ENCODE data around the gene CDK11B.
A peak's percentile ranks its signal among the peaks of the same experiment; 100 is the strongest.

The CDK11B gene

DNA sequence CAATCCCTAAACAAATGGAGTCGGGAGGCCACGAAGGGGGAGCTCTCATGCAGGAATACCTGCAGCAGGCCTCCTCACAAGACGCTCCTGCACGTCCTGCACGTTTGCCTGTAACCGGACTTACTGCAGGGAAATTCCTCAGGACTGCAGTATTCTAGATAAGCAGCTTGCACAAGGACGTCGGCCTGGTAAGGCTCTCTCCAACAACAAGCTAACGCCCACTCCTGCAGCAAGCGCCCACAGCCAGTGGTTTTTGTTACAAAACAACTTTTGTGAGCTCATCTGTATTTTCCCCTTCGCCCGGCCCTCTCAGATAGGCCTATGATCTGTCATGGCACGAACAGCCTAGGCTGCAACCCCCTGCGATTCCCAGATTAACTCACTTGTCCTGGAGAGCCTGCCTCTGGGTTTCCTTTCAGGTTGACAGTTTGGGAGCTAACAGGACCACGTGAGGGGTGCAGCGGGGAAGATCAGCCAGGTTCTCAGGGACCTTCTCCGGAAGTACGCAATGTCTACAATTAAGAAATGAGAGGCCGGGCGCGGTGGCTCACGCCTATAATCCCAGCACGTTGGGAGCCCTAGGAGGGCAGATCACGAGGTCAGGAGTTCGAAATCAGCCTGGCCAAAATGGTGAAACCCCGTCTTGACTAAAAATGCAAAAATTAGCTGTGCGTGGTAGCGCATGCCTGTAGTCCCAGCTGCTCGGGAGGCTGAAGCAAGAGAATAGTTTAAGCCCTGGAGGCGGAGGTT lies 44.4 kb downstream of the CDK11B start:
- peak; percentile 71 for DNase-seq

DNA sequence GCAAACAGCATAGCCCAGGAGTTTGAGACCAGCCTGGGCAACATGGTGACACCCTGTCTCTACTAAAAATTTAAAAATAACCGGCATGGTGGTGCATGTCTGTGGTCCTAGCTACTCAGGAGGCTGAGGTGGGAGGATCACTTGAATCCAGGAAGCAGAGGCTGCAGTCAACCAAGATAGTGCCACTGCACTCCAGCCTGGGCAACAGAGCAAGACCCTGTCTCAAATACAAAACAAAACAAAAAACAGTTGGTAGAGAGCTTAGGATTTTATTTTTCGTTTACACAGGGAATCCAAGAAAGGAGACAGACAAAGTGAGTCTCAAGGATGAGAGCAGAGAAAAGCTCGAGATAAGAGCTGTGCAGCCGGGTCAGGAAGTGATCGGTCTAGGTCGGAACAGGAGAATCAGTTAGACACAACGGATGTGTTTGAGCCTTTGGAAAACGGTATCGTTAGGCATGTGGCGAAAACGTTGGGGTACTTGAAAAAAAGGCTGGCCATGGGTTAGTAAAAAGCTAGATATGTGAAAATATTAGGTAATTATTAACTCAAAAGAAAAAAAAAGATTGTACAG lies 45.2 kb downstream of the CDK11B start:
- DNase-seq = no peak

- no peak for DNase-seq
These were observed 46.8 kb downstream of the CDK11B start for GRCh38 chr1:1612104-1612400.

DNA sequence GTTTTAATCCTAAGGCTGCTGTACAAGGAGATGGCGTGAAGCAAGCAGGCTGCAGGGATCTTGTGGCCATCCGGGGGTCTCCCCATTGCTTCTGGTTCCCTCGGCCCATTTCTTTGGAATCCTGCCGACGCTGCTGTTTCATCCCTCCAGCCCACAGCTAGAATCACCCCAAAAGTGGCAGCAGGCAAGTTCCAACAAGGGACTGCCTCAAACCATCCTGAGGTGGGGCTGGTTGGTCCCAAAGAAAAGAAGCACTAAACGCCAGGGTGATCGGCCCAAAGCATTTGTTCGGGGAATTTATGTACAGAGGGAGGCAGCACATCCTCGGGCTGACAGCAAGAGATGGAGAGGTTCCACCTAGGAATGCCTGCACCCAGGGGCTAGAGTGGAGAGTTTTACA lies 48.0 kb downstream of the CDK11B start:
- DNase-seq = no peak

GRCh38 chr1:1609822-1610485 lies 48.9 kb downstream of the CDK11B start:
- no peak for DNase-seq

DNA sequence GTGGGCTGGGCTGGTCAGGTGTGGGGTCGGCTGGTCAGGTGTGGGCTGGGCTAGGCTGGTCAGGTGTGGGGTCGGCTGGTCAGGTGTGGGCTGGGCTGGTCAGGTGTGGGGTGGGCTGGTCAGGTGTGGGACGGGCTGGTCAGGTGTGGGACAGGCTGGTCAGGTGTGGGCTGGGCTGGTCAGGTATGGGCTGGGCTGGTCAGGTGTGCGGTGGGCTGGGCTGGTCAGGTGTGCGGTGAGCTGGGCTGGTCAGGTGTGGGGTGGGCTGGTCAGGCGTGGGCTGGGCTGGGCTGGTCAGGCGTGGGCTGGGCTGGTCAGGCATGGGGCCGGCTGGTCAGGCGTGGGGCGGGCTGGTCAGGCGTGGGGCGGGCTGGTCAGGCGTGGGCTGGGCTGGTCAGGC lies 52.6 kb downstream of the CDK11B start:
- DNase-seq = no peak

DNA sequence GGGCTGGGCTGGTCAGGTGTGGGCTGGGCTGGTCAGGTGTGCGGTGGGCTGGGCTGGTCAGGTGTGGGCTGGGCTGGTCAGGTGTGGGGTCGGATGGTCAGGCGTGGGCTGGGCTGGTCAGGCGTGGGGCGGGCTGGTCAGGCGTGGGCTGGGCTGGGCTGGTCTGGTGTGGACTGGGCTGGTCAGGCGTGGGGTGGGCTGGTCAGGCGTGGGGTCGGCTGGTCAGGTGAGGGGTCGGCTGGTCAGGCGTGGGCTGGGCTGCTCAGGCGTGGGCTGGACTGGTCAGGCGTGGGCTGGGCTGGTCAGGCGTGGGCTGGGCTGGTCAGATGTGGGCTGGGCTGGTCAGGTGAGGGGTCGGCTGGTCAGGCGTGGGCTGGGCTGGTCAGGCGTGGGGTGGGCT lies 53.1 kb downstream of the CDK11B start:
- no peak for DNase-seq

DNA sequence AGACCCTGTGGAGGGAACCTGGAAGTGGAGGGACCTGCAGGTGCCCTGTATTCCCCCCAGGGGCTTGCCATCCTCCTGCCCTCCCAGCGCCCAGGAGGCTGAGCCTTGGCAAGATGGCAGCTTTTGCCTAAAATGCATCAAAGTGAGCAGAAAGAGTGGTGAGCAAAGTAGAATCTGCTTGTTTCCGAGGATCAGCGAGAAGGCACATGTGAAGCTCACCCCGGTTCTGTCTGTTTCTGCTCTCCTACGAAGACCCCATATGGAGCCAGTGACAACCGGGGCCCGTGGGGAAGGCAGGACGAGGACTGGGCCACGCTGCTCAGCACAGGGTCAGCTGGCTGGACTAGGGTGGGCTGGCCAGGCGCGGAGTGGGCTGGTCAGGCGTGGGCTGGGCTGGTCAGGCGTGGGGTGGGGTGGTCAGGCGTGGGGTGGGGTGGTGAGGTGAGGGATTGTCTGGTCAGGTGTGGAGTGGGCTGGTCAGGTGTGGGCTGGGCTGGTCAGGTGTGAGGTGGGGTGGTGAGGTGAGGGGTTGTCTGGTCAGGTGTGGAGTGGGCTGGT lies 53.7 kb downstream of the CDK11B start:
- no peak for DNase-seq

DNA sequence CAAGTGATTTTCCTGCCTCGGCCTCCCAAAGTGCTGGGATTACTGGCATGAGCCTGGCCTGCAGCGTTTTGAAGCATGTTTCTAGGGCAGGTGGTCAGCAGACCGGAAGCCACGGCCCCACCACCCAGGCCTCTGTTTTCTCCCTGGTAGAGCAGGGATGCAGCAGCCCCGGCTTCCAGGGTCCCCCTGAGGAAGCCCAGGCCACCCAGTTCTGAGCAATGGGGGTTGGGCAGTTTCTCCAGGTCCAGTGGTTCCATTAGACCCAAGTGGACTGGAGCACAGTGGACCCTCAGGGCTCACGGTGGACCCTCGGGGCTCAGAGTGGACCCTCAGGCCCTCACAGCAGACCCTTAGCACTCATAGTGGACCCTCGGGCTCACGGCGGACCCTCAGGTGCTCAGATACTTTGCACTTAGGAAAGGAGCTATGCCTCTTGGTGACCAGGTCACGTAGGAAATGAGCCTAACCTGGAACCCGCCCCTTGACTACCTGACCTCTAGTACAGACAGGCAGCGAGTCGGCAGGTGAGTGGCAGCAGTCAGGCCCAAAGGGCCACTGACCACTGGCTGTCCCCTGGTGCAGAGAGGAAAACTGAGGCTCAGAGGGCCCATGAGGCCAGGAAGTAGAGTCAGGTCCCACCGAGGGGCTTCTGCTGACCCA lies 54.3 kb downstream of the CDK11B start:
- DNase-seq = no peak

- DNase-seq = no peak
These were observed 55.0 kb downstream of the CDK11B start for GRCh38 chr1:1603671-1604373.

DNA sequence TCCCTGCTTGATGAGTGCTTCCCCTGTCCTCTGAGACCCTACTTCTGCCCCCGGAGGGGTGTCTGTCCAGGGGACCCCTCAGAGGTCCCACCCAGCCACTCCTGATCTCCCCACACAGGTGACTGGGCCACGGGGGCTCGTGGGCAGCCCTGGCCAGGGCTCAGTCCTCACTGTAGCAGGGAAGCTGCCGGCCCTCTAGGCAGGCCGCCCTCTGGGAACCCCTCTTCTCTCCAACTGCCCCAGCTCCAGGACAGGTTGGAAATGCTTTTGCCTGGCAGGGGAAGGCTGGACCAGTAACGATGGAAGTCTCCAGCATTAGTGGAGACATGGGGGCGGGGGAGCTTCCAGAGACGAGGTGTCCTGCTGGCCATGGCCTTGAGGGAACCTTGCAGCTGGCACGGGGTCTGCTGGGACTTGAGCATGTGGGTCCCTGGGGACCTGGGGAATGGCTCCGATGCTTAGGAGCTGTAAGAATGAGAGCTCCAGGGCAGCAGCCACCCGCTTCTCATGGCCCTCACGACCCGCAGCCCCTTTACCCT lies 55.8 kb downstream of the CDK11B start:
- DNase-seq = no peak

GRCh38 chr1:1602304-1602967 lies 56.4 kb downstream of the CDK11B start:
- DNase-seq = no peak

DNA sequence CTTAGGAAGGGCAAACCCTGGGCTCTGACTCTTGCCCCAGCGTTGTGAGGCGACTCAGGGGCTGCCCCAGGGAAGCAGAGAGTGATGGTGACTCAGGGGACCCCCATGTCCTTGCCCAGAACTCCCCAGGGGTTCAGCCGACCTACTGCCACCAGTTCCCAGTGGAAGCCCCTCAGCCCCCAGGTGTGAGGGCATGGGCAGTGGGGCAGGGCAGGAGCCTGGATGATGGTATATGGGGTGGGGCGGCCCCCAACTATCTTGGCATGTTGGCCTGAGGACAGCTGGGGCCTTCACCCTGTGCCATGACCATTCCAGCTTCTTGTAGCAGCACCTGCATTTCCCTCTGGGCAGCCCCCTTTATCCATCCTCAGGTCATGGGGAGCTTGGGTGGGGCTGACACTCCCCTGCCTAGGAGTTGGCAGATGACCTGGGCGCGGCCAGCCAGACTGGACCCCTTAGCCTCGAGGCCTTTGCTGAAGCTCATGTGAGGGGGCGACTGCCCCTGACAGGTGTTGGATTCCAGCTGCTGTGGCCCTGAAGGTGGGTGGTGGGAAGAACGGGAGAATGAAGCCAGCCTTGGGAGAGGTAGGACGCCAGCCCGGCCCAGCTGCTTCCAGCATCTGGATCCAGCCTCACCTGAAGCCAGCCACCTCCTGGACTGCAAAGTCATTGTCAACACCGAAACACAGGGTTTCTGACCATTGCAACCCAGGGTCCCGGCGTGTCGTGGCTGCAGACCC lies 57.1 kb downstream of the CDK11B start:
- no peak for DNase-seq

GRCh38 chr1:1600861-1601563 lies 57.8 kb downstream of the CDK11B start:
- DNase-seq = no peak

DNA sequence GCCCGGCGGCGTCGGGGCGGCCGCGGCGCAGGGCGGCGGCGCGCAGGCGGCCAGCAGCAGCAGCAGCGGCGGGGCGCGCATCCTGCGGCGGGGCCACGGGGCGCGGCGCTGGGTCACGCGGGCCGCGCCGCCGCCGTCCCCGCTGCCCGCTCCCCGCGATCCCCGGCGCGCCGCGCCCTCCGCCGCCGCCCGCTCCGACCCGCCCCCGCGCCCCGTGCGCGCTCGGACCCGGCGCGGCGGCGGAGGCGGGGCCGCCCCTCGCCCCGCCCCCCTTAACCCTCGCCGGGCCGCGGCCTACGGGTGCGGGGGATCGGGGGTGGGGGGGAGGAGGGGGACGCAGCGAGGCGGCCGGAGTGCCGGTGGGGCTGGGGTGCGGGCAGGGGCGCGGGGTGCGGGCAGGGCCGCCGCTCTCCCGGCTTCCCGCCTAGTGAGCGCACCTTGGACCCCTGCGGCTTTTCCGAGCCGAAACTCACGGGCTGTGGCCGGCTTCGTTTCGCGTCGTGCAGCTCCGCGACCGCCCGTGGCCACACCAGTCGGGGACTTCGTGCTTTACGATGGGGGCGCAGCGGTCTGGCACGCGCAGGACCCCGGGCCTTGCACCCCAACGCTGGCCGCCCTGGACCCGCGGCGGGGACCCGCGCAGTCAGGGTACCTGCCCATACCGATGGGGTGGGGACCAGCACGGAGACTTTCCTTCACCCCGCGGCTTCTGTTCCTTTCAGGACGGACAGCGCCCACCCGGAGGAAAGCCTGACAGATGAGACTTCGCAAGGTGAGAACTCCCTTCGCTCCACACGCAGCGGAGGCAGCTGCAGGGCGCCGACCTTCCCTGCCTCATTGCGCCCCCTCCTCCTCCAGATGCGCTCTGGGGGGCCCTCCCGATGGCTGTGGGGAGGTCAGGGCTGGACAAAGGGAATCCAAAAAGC lies 58.6 kb downstream of the CDK11B start, which contains the start of gene FNDC10:
TSS of gene FNDC10 (minus strand) at position 201 of the 926 bp plus-strand sequence. CDS start at position 81, 120 bp downstream.
- DNase-seq = no peak

GRCh38 chr1:1599030-1599934 lies 59.5 kb downstream of the CDK11B start:
- DNase-seq = peak; percentile 42

DNA sequence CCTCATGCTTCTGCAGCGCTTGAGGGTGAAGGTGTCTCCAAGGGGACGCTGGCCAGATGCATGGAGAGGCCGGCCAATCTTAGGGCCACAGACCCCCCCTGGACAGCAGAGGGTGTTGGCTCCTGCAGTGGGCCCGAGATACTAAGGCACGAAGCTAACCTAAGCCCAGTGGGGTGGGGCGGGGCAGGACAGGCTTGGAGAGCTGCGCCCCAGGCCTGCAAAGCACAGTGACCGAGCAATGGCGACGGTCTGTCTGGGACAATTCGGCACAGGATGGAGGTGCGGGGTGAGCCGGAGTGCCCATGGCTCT lies 60.1 kb downstream of the CDK11B start:
- no peak for DNase-seq

DNA sequence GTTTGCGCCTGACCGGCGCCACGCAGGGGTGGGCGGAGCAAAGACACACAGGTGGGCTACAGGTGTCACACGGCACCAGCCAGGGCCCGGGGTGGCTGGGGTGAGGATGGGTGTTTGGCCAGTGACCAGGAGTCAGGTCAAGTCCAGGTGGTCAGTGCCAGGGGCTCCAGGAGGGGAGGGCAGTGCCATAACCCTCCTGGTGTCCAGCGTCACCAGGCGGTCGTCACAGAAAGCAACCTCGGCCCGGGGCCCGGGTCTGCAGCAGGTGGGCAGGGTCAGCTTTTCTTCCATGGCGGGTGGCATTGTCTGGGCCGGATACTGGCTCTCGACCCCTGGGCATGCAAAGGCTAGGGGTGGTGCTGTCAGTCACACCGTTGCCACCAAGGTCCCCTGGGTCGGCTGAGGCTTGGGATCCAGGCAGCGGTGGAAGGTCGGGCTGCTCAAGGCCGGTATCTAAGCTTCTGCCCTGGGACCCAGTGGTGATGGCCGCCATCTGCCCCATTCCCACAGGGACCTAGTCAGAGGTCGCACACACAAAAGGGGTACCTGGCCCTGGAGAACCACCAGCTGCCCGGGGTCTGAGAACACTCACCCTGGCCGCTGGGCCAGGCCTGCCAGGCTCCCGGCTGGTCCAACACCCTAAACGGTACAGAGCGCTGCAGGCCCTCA lies 60.6 kb downstream of the CDK11B start:
- DNase-seq = no peak
